Neural progenitor cell (in vitro differentiated cells): ENCODE data around the gene DDX51. TPM values are rescaled to one million over a fixed set of nuclear protein-coding genes. Genes with fewer than 3 reads are reported as not detected.
A peak's percentile ranks its signal among the peaks of the same experiment; 100 is the strongest.

Source experiments
- DNase-seq: peaks from one replicate; pipeline ENCODE4 v3.0.0-alpha.2; 2016; ENCODE audit warnings: low spot score
- H2AFZ ChIP-seq: fragments of 200-600 bp; sonication (generic); replicated peaks from 2 replicates; pipeline ENCODE4 v1.6.1; 2016; ENCODE audit warnings: antibody characterized with exemption
- H3F3A ChIP-seq: fragments of 200-600 bp; sonication (generic); 2 replicates; pipeline ENCODE4 v1.6.1; 2016; ENCODE audit warnings: antibody characterized with exemption, low read depth
- H3K27ac ChIP-seq: fragments of 200-600 bp; sonication (generic); 2 replicates; pipeline ENCODE4 v1.5.1; 2016; ENCODE audit warnings: mild to moderate bottlenecking
- H3K27me3 ChIP-seq: fragments of 200-600 bp; sonication (generic); 2 replicates; pipeline ENCODE4 v1.6.1; 2016; ENCODE audit warnings: mild to moderate bottlenecking, moderate library complexity
- H3K36me3 ChIP-seq: fragments of 200-600 bp; sonication (generic); 2 replicates; pipeline ENCODE4 v1.5.1; 2016
- H3K4me1 ChIP-seq: fragments of 200-600 bp; sonication (generic); 2 replicates; pipeline ENCODE4 v1.6.1; 2016; ENCODE audit warnings: mixed run types
- H3K4me2 ChIP-seq: fragments of 200-600 bp; sonication (generic); 2 replicates; pipeline ENCODE4 v1.6.1; 2016
- H3K4me3 ChIP-seq: fragments of 200-600 bp; sonication (generic); 2 replicates; pipeline ENCODE4 v1.5.1; 2016
- H3K79me2 ChIP-seq: fragments of 200-600 bp; sonication (generic); 2 replicates; pipeline ENCODE4 v1.6.1; 2016; ENCODE audit warnings: low read depth
- H3K9ac ChIP-seq: fragments of 200-600 bp; sonication (generic); 2 replicates; pipeline ENCODE4 v1.6.1; 2016
- H3K9me3 ChIP-seq: fragments of 200-600 bp; sonication (generic); 2 replicates; pipeline ENCODE4 v1.5.1; 2016; ENCODE audit warnings: low read depth
- H4K20me1 ChIP-seq: fragments of 200-600 bp; sonication (generic); 2 replicates; pipeline ENCODE4 v1.6.1; 2016; ENCODE audit warnings: low read depth
- H3K27ac Mint-ChIP-seq: 3 replicates; pipeline ENCODE4 v1.8.0; 2021; ENCODE audit warnings: mixed read lengths
- H3K27me3 Mint-ChIP-seq: 2 replicates; pipeline ENCODE4 v1.8.0; 2022; ENCODE audit warnings: low read depth, mild to moderate bottlenecking, inconsistent platforms, moderate library complexity, mixed read lengths; ENCODE audit not compliant: insufficient read depth
- H3K36me3 Mint-ChIP-seq: 3 replicates; pipeline ENCODE4 v1.8.0; 2021; ENCODE audit warnings: mixed read lengths
- H3K4me1 Mint-ChIP-seq: 3 replicates; pipeline ENCODE4 v1.8.0; 2021; ENCODE audit warnings: mixed read lengths
- H3K4me3 Mint-ChIP-seq: 3 replicates; pipeline ENCODE4 v1.8.0; 2021; ENCODE audit warnings: mild to moderate bottlenecking, moderate library complexity, mixed read lengths
- H3K9me3 Mint-ChIP-seq: 3 replicates; pipeline ENCODE4 v1.8.0; 2020; ENCODE audit warnings: mixed read lengths
- EZH2 ChIP-seq: fragments of 200-600 bp; sonication (generic); IDR thresholded peaks from 2 replicates; pipeline ENCODE4 v1.6.1; 2017; ENCODE audit warnings: antibody characterized with exemption, mild to moderate bottlenecking, moderate library complexity
- EZH2phosphoT487 ChIP-seq: fragments of 200-600 bp; sonication (generic); IDR thresholded peaks from 2 replicates; pipeline ENCODE4 v1.6.1; 2017; ENCODE audit warnings: antibody characterized with exemption
- total RNA-seq: library from RNA; depleted of rRNA; stranded (reverse); fragments of >200 nt; gene quantifications from 2 replicates; pipeline ENCODE4 v1.2.3, GENCODE V29; 2015; ENCODE audit warnings: low replicate concordance
- TF ChIP-seq, protein P1 (sequence below): fragments of 200-600 bp; sonication (generic); IDR thresholded peaks from 2 replicates; pipeline ENCODE4 v1.5.1; 2017; ENCODE audit warnings: antibody characterized with exemption, mild to moderate bottlenecking

The DDX51 gene
- total RNA-seq, 1 donor from 2014 or later: 8.5 TPM

DNA sequence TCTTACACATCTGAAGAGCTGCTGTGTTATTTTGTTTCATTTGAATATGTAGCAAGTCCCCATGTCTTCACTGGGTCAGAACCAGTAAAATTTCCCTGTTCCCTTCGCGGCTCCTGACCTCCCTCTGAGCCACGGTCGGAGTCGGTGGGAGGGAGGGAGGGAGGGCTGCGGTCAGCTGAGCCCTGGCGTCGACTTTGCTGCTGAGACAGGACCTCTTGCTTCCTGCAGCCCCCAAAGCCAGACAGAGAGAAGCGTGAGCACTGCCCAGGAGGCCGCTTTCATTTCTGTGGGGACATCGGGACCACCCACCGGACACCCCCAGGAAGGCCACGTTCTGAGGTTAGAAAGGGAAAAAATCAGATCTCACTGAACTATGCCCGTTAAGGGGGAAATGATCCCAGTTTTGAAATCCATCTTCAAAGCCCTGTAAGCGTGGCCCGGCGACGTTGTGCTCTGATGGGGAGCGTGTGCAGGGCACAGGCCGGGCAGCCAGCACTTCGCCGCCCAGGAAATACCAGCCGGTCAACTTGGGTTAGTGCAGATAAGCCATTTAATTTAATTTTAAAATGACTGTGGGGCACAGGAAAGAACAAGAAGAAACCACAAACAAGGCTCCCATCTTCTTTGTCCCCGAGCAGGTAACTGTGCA is 42.2 kb upstream of the DDX51 start:
- H3K79me2 ChIP-seq: no peaks in the 10 kb centered on the region
- TF ChIP-seq EZH2: no peak
- peaks cover 10% of the 10 kb centered on the region for H3K4me1 ChIP-seq
- peaks cover 54% of the 10 kb centered on the region for H3K27me3 Mint-ChIP-seq
- no peak for DNase-seq
- peaks cover 99% of the 10 kb centered on the region for H3K27me3 ChIP-seq
- H3K4me3 Mint-ChIP-seq: no peak overlapping the region
- H3K27ac ChIP-seq: no peak overlapping the region
- H3K9me3 Mint-ChIP-seq: no peaks in the 10 kb centered on the region
- no peak overlapping the region for H3K9ac ChIP-seq
- H3K4me3 ChIP-seq: no peak overlapping the region
- H3K27ac Mint-ChIP-seq: no peak overlapping the region
- H3F3A ChIP-seq: peaks cover 19% of the 10 kb centered on the region
- peaks cover 10% of the 10 kb centered on the region for H3K4me1 Mint-ChIP-seq
- peaks cover 1% of the 10 kb centered on the region for H3K36me3 Mint-ChIP-seq
- no peak overlapping the region for H2AFZ ChIP-seq
- no peaks in the 10 kb centered on the region for H3K36me3 ChIP-seq
- H3K4me2 ChIP-seq: no peak overlapping the region
- no peaks in the 10 kb centered on the region for H3K9me3 ChIP-seq
- H4K20me1 ChIP-seq: peaks cover 3% of the 10 kb centered on the region

DNA sequence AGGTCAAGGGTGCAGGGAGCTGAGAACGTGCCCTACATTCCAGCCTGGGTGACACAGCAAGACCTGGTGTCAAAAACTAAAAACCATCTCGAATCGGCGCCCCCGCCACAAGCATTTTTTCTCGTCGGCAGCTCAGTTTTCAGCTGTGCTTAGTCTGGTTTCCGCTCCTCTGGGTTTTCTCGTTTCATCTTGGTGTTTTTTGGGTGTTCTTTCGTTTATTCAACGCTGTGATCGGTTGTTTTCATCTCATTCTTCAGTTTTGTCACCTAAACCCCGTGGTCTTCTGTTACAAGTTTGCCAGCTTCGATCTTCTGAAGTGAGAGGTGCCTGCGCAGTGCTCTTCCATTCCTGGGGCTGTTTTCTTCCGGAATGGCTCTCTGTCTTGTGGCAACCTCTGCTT is 41.6 kb upstream of the DDX51 start:
- peaks cover 51% of the 10 kb centered on the region for H3K27me3 Mint-ChIP-seq
- H3K36me3 Mint-ChIP-seq: no peaks in the 10 kb centered on the region
- Histone ChIP-seq H3K4me2 (no peak overlapping the region), H3K36me3 (no peaks in the 10 kb centered on the region), H3K27me3 (peaks cover 99% of the 10 kb centered on the region), H3K4me1 (peaks cover 10% of the 10 kb centered on the region), H3K4me3 (no peak overlapping the region), H3K79me2 (no peaks in the 10 kb centered on the region), H2AFZ (no peak overlapping the region), H3K9me3 (no peaks in the 10 kb centered on the region), H4K20me1 (no peaks in the 10 kb centered on the region), H3K27ac (no peak overlapping the region), H3F3A (peaks cover 19% of the 10 kb centered on the region), H3K9ac (no peak overlapping the region)
- no peak overlapping the region for H3K4me3 Mint-ChIP-seq
- no peak for DNase-seq
- peaks cover 8% of the 10 kb centered on the region for H3K4me1 Mint-ChIP-seq
- no peak overlapping the region for H3K27ac Mint-ChIP-seq
- TF ChIP-seq, protein P1, sequence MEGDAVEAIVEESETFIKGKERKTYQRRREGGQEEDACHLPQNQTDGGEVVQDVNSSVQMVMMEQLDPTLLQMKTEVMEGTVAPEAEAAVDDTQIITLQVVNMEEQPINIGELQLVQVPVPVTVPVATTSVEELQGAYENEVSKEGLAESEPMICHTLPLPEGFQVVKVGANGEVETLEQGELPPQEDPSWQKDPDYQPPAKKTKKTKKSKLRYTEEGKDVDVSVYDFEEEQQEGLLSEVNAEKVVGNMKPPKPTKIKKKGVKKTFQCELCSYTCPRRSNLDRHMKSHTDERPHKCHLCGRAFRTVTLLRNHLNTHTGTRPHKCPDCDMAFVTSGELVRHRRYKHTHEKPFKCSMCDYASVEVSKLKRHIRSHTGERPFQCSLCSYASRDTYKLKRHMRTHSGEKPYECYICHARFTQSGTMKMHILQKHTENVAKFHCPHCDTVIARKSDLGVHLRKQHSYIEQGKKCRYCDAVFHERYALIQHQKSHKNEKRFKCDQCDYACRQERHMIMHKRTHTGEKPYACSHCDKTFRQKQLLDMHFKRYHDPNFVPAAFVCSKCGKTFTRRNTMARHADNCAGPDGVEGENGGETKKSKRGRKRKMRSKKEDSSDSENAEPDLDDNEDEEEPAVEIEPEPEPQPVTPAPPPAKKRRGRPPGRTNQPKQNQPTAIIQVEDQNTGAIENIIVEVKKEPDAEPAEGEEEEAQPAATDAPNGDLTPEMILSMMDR: no peak
- TF ChIP-seq EZH2 (no peak), EZH2phosphoT487 (no peak)
- no peaks in the 10 kb centered on the region for H3K9me3 Mint-ChIP-seq

- H3K4me3 ChIP-seq: no peak overlapping the region
- H3F3A ChIP-seq: peaks cover 4% of the 10 kb centered on the region
- no peaks in the 10 kb centered on the region for H3K36me3 ChIP-seq
- H3K4me1 ChIP-seq: peaks cover 5% of the 10 kb centered on the region
- TF ChIP-seq EZH2phosphoT487: no peak
- TF ChIP-seq, protein P1: no peak
- no peak for TF ChIP-seq EZH2
- peaks cover 99% of the 10 kb centered on the region for H3K27me3 ChIP-seq
- H4K20me1 ChIP-seq: no peaks in the 10 kb centered on the region
- H3K9me3 Mint-ChIP-seq: no peaks in the 10 kb centered on the region
- H3K79me2 ChIP-seq: no peaks in the 10 kb centered on the region
- no peaks in the 10 kb centered on the region for H3K9me3 ChIP-seq
- no peaks in the 10 kb centered on the region for H3K36me3 Mint-ChIP-seq
- H3K27ac ChIP-seq: no peak overlapping the region
- H3K27me3 Mint-ChIP-seq: peaks cover 45% of the 10 kb centered on the region
- no peak overlapping the region for H3K9ac ChIP-seq
- peak overlapping the region; percentile 24 for H3K4me3 Mint-ChIP-seq
- DNase-seq: no peak
- H3K27ac Mint-ChIP-seq: no peak overlapping the region
- H3K4me2 ChIP-seq: no peak overlapping the region
- H3K4me1 Mint-ChIP-seq: peaks cover 8% of the 10 kb centered on the region
- no peak overlapping the region for H2AFZ ChIP-seq
Observed at GRCh38 chr12:132182711-132183365, 38.7 kb upstream of the DDX51 start.

DNA sequence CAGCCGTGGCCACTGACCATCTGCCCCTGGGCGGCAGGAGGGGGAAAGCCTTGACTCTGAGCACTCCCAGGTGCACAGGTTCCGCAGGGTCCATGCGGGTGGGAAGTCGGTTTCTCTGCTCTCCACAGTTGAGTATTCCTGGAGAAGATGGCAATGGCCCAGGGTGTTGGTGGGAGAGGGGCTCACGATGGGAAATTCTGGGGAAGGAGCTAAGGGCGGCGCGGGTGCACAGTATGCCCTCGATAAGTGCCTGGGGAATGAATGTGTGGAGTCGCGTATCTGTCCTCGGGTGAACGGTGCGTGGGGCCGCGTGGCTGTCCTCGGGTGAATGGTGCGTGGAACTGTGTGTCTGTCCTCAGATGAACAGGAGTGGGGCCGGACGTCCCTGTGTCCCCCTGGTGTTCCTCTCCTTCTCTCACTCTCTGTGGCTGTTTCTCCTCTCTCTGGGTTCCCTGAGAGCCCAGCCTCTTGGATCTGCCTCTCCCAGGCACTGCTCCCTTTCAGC is 38.1 kb upstream of the DDX51 start:
- Mint-ChIP-seq H3K4me3 (peak overlapping the region; percentile 63), H3K9me3 (no peaks in the 10 kb centered on the region), H3K27ac (no peak overlapping the region), H3K36me3 (no peaks in the 10 kb centered on the region), H3K27me3 (peaks cover 45% of the 10 kb centered on the region), H3K4me1 (peaks cover 8% of the 10 kb centered on the region)
- Histone ChIP-seq H3K36me3 (no peaks in the 10 kb centered on the region), H3K4me1 (peaks cover 5% of the 10 kb centered on the region), H4K20me1 (no peaks in the 10 kb centered on the region), H3F3A (peaks cover 4% of the 10 kb centered on the region), H3K9me3 (no peaks in the 10 kb centered on the region), H3K4me3 (no peak overlapping the region), H3K4me2 (no peak overlapping the region), H2AFZ (no peak overlapping the region), H3K9ac (no peak overlapping the region), H3K79me2 (no peaks in the 10 kb centered on the region), H3K27ac (no peak overlapping the region), H3K27me3 (peaks cover 99% of the 10 kb centered on the region)
- TF ChIP-seq EZH2 (no peak), EZH2phosphoT487 (no peak)
- TF ChIP-seq, protein P1: no peak
- DNase-seq: no peak
